Fibroblast of lung (primary cell): ENCODE measurements around the gene PTPRE. TPM values are rescaled to one million over a fixed set of nuclear protein-coding genes. Genes with fewer than 3 reads are reported as not detected.

Experiments
- DNase-seq, 2 donors: peaks; one replicate each; pipeline versions ENCODE4 v3.0.0 to v3.0.0-alpha.2; 2010; ENCODE audit warnings: low read depth in 2 of 2
- H2AFZ ChIP-seq: 2 replicates; pipeline ENCODE4 v1.5.1; 2012; ENCODE audit warnings: low read length, control low read depth, inconsistent platforms
- H3K27ac ChIP-seq: 2 replicates; pipeline ENCODE4 v1.5.1; 2011; ENCODE audit warnings: low read length, control low read depth; ENCODE audit not compliant: insufficient read depth
- H3K27me3 ChIP-seq: 2 replicates; pipeline ENCODE4 v1.5.1; 2011; ENCODE audit warnings: mild to moderate bottlenecking, low read length; ENCODE audit not compliant: control insufficient read depth, insufficient read depth
- H3K36me3 ChIP-seq: 2 replicates; pipeline ENCODE4 v1.5.1; 2011; ENCODE audit warnings: low read length; ENCODE audit not compliant: control insufficient read depth, insufficient read depth
- H3K4me1 ChIP-seq: 2 replicates; pipeline ENCODE4 v1.5.1; 2011; ENCODE audit warnings: low read length; ENCODE audit not compliant: control insufficient read depth, insufficient read depth; ENCODE audit errors: extremely low read depth
- H3K4me2 ChIP-seq: 2 replicates; pipeline ENCODE4 v1.5.1; 2011; ENCODE audit warnings: low read length, control low read depth; ENCODE audit not compliant: insufficient read depth; ENCODE audit errors: extremely low read depth
- H3K4me3 ChIP-seq, 4 experiments: fragments of 200-600 bp in 1 of 4; sonication (generic) in 1 of 4; replicated peaks in 1 of 4; 2 replicates each; pipeline ENCODE4 v1.5.1; 2011 to 2016; ENCODE audit warnings: low read length in 4 of 4, low read depth in 3 of 4, mild to moderate bottlenecking in 3 of 4, control low read depth in 2 of 4, inconsistent platforms in 1 of 4, mixed read lengths in 1 of 4; ENCODE audit not compliant: insufficient read depth in 1 of 4; ENCODE audit errors: control extremely low read depth in 1 of 4
- H3K79me2 ChIP-seq: 2 replicates; pipeline ENCODE4 v1.5.1; 2012; ENCODE audit warnings: mild to moderate bottlenecking, low read length, inconsistent platforms; ENCODE audit not compliant: control insufficient read depth, insufficient read depth
- H3K9ac ChIP-seq: 2 replicates; pipeline ENCODE4 v1.5.1; 2011; ENCODE audit warnings: mild to moderate bottlenecking, low read length, control low read depth; ENCODE audit not compliant: insufficient read depth
- H3K9me3 ChIP-seq: 2 replicates; pipeline ENCODE4 v1.5.1; 2012; ENCODE audit warnings: low read depth, low read length; ENCODE audit not compliant: control insufficient read depth, insufficient read depth
- H4K20me1 ChIP-seq: 2 replicates; pipeline ENCODE4 v1.5.1; 2011; ENCODE audit warnings: low read length; ENCODE audit not compliant: control insufficient read depth, insufficient read depth; ENCODE audit errors: extremely low read depth
- CTCF ChIP-seq, 2 donors: IDR thresholded peaks in 1 of 2; conservative IDR thresholded peaks in 1 of 2; 1 replicate in 1 of 2; 2 replicates in 1 of 2; pipeline ENCODE4 v1.5.1; 2011 to 2012; ENCODE audit warnings: low read length in 2 of 2, control low read depth in 1 of 2, inconsistent platforms in 1 of 2, low read depth in 1 of 2, mild to moderate bottlenecking in 1 of 2
- EZH2 ChIP-seq: IDR thresholded peaks from 2 replicates; pipeline ENCODE4 v1.5.1; 2012; ENCODE audit warnings: low read length, control low read depth, mild to moderate bottlenecking; ENCODE audit errors: missing control alignments
- polyA plus RNA-seq, 2 donors: library from polyadenylated mRNA; depleted of rRNA in 1 of 2; stranded (reverse) in 1 of 2; unstranded in 1 of 2; fragments of >200 nt; gene quantifications; 2 replicates each; pipeline ENCODE4 v1.2.1, GENCODE V29; 2011 to 2012; ENCODE audit warnings: missing spikeins in 1 of 2
- total RNA-seq: library from RNA; depleted of rRNA; stranded (reverse); fragments of >200 nt; gene quantifications from 2 replicates; pipeline ENCODE4 v1.2.1, GENCODE V29; 2014

Gene PTPRE
- total and polyA plus RNA-seq, 2 donors (not counting 1 experiment from before 2014, with no cell fraction given) = 0.75 to 1.8 TPM

DNA sequence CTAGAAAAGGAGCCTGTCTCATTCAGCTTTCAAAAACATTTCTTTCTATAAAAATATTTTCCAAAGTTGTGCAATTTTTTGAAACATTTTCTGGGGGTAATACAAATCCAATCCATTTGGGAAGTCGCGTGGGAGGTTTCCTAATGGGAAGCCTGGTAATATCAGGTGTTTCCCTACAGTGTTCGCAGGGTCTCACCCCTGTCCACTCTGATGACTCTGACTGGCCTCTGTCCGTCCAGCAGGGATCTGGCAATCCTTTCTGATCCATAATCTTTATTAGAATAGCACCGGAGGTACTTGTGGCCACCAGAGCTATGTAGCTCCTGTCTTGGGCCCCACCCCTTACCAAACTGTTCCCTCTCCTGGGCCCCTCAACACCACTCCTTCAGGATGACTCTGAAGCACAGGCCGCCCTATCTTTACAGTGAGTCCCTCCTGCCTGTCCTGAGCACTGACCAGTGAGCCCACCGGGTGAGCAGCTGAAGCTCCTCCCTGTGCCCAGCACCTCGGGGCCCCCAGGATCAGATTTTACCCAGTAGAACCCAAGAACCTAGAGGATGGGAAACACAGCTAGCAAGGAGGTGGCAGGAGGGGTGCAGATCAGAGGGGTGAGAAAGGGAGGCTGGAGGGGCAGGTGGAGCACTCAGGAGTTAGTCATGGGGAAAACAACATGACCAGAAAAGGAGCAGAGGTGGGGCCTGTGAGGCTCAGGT is 84.8 kb downstream of the PTPRE start:
- no peak overlapping the region for H2AFZ ChIP-seq
- H3K4me3 ChIP-seq = no peak overlapping the region
- no peaks in the 10 kb centered on the region for H3K4me1 ChIP-seq

DNA sequence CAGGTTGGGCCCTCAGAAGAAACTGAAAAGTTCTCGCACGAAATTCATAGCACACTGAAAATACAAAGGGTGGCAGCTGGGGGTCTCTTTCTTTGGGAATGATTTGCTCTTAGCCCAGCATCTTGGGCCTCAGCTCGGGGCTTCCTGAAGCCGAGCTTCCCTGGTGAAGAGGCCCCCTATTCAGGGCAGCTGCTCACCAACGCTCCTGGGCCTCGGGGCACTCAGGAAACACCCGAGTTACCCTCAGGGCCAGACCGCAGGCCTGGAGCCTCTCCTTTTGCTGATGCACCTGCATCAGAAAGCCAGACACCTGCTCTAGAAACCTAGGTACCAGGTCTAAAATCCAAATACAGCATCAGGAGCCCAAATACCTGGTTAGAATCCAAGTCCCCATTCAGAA is 85.5 kb downstream of the PTPRE start:
- Histone ChIP-seq H2AFZ (no peak overlapping the region), H3K4me2 (no peak overlapping the region), H3K36me3 (no peaks in the 10 kb centered on the region), H3K27ac (no peak overlapping the region), H3K9ac (no peak overlapping the region), H3K79me2 (no peaks in the 10 kb centered on the region), H3K4me3 (no peak overlapping the region), H3K9me3 (no peaks in the 10 kb centered on the region), H4K20me1 (no peaks in the 10 kb centered on the region), H3K27me3 (no peaks in the 10 kb centered on the region), H3K4me1 (no peaks in the 10 kb centered on the region)
- no peak for TF ChIP-seq CTCF (conservative IDR thresholded peaks at IDR 0.05 in 1 of 2, IDR thresholded peaks at IDR 0.05 in 1 of 2; ENCODE audit: low read depth in 1 of 2, low read length in 2 of 2)
- no peak for TF ChIP-seq EZH2
- DNase-seq = no peak

More for the DNA sequence above, 84.8 kb downstream of the PTPRE start:
- no peaks in the 10 kb centered on the region for H3K36me3 ChIP-seq
- H3K9ac ChIP-seq = no peak overlapping the region
- peak in 1 of 2 donors; percentile 70 for DNase-seq
- no peaks in the 10 kb centered on the region for H3K27me3 ChIP-seq
- TF ChIP-seq EZH2 (no peak), CTCF (conservative IDR thresholded peaks at IDR 0.05 in 1 of 2, IDR thresholded peaks at IDR 0.05 in 1 of 2; ENCODE audit: low read depth in 1 of 2, low read length in 2 of 2) (no peak)
- no peaks in the 10 kb centered on the region for H4K20me1 ChIP-seq
- H3K79me2 ChIP-seq = no peaks in the 10 kb centered on the region
- H3K4me2 ChIP-seq = no peak overlapping the region
- no peaks in the 10 kb centered on the region for H3K9me3 ChIP-seq
- peak overlapping the region; percentile 20 for H3K27ac ChIP-seq

GRCh38 chr10:127993056-127993690 is 86.3 kb downstream of the PTPRE start:
- Histone ChIP-seq H3K4me2 (no peak overlapping the region), H3K4me1 (no peaks in the 10 kb centered on the region)

More at GRCh38 chr10:127993056-127993690, 86.3 kb downstream of the PTPRE start:
- no peak for DNase-seq
- Histone ChIP-seq H3K9me3 (no peaks in the 10 kb centered on the region), H4K20me1 (no peaks in the 10 kb centered on the region), H3K4me3 (no peak overlapping the region), H3K9ac (no peak overlapping the region), H3K27me3 (no peaks in the 10 kb centered on the region), H3K36me3 (no peaks in the 10 kb centered on the region), H2AFZ (no peak overlapping the region), H3K27ac (no peak overlapping the region), H3K79me2 (no peaks in the 10 kb centered on the region)
- TF ChIP-seq CTCF (conservative IDR thresholded peaks at IDR 0.05 in 1 of 2, IDR thresholded peaks at IDR 0.05 in 1 of 2; ENCODE audit: low read depth in 1 of 2, low read length in 2 of 2) (no peak), EZH2 (no peak)
